ENCODE measurements around the gene ANO1. TPM values are rescaled to one million over a fixed set of nuclear protein-coding genes. Genes with fewer than 3 reads are reported as not detected.
A peak's percentile ranks its signal among the peaks of the same experiment; 100 is the strongest.

The ANO1 gene
- total RNA-seq, 6 experiments from 2014 or later, result 32.1 to 292 (median 78.0) TPM

DNA sequence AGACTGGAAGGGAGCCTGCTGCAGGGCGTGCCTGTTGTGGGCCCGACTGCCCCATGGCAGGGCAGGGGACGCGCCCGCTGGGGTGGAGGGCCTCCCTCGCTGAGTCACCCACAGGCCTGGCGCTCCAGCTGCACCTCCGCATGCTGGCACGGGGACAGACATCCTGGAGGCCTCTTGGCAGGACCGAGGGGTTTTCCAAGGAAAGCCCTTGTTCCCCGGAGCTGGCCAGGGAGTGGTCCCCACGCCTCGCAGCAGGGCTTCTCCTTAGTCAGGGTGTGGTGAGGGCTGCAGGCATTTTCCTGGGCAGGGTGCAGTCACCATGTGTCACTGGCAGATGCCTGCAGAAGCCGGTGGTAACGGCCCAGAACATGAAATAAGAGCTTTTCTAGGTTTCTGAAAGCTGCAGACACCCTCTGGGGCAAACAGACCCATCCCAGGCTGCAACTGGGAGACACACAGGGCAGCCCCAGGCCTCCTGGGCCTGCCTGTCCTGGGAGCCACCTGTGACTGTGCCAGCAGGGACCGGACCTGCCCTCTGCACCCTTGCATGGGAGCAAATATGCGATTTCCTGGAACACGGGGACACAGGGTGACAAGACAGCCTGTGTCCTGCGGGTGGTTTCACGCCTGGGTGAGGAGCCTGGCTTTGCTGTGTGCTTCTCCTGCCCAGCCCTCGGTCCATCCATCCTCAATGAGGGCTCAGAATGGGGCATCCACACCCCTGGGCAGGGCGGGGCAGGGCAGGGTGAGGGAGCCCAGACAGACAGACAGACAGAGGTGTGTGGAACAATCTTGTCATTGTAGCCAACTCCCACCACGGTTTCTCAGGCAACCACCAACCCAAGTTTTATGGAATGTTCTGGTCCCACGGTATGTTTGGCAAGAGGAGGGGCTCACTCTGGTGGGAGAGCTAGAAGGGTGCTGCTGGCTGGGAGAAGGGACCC lies 81.8 kb downstream of the ANO1 start:
- DNase-seq (peak; percentile 70 to 81 (median 79)), ATAC-seq (peak; percentile 80 to 95 (median 94))
- WGBS (ENCODE audit: insufficient coverage, low coverage, low lambda C conversion rate, missing lambda C conversion rate), result no CpG with 5 or more reads among the region's 24 CpGs
- Histone ChIP-seq H3K27ac (no peak overlapping the region), H3K4me3 (no peak overlapping the region), H3K36me3 (peaks cover 0 to 57% (median 0%) of the 10 kb centered on the region in 4 donors), H3K27me3 (no peaks in the 10 kb centered on the region), H3K9me3 (no peaks in the 10 kb centered on the region), H3K4me1 (peaks cover 0 to 14% (median 8%) of the 10 kb centered on the region in 4 donors)
- no peak for TF ChIP-seq POLR2A (IDR thresholded peaks at IDR 0.05)
- TF ChIP-seq, protein P1, sequence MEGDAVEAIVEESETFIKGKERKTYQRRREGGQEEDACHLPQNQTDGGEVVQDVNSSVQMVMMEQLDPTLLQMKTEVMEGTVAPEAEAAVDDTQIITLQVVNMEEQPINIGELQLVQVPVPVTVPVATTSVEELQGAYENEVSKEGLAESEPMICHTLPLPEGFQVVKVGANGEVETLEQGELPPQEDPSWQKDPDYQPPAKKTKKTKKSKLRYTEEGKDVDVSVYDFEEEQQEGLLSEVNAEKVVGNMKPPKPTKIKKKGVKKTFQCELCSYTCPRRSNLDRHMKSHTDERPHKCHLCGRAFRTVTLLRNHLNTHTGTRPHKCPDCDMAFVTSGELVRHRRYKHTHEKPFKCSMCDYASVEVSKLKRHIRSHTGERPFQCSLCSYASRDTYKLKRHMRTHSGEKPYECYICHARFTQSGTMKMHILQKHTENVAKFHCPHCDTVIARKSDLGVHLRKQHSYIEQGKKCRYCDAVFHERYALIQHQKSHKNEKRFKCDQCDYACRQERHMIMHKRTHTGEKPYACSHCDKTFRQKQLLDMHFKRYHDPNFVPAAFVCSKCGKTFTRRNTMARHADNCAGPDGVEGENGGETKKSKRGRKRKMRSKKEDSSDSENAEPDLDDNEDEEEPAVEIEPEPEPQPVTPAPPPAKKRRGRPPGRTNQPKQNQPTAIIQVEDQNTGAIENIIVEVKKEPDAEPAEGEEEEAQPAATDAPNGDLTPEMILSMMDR (IDR thresholded peaks at IDR 0.05), result no peak
- intact Hi-C loops (cut with DNase I), result no loop called here

DNA sequence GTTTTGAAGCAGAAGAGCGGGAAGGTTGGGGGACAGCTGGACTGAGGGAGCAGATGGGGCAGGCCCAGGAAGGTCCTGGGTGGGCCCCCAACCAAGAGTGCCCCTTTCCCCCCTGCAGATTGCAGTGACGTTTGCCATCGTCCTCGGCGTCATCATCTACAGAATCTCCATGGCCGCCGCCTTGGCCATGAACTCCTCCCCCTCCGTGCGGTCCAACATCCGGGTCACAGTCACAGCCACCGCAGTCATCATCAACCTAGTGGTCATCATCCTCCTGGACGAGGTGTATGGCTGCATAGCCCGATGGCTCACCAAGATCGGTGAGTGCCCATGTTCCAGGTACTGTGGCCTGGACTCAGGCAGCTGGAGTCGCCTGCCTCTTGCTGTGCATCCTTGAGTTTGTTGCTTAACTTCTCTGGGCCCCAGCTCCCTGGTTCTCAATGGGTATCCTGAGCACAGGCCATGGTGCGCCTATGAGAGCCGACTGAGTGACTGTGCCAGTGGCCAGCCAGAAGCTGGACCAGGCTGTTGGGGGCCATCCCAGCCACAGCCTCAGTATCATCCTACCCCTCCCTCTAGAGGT lies 83.0 kb downstream of the ANO1 start:
- no peaks in the 10 kb centered on the region for H3K9me3 ChIP-seq
- TF ChIP-seq, protein P1 (IDR thresholded peaks at IDR 0.05), result no peak
- no peak for TF ChIP-seq POLR2A (IDR thresholded peaks at IDR 0.05)
- intact Hi-C loops (cut with DNase I), result no loop called here
- WGBS (ENCODE audit: insufficient coverage, low coverage, low lambda C conversion rate, missing lambda C conversion rate), result 89% methylated on average over 5 of the region's 17 CpGs
- no peak for ATAC-seq
- H3K27me3 ChIP-seq, result no peaks in the 10 kb centered on the region
- DNase-seq, result no peak
- no peak overlapping the region for H3K27ac ChIP-seq
- H3K4me1 ChIP-seq, result peaks cover 0 to 14% (median 8%) of the 10 kb centered on the region in 4 donors
- H3K4me3 ChIP-seq, result no peak overlapping the region
- peaks cover 0 to 59% (median 0%) of the 10 kb centered on the region in 4 donors for H3K36me3 ChIP-seq

DNA sequence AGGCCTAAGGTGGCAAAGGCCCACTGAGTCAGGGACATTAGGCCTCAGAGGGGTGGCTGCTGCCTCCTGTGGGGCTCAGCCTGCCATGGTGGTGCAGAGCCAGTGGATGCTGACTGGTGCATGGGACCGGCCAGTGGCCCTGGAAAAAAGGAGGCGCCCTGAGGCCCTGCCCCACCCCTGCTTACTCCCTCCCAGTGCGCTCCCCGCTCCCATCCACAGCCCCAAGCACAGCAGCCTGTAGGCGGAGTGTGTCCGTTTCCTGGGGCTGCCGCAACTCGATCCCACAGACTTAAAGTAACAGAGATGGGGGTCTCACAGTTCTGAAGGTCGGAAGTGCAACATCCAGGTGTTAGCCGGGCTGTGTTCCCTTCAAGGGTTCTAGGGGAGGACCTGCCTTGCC lies 86.6 kb downstream of the ANO1 start:
- H3K27me3 ChIP-seq, result no peaks in the 10 kb centered on the region
- DNase-seq (no peak), ATAC-seq (no peak)
- H3K36me3 ChIP-seq, result peaks cover 0 to 77% (median 12%) of the 10 kb centered on the region in 4 donors
- TF ChIP-seq, protein P1 (IDR thresholded peaks at IDR 0.05), result no peak
- no peak for TF ChIP-seq POLR2A (IDR thresholded peaks at IDR 0.05)
- H3K27ac ChIP-seq, result no peak overlapping the region
- H3K4me3 ChIP-seq, result no peak overlapping the region
- intact Hi-C loops (cut with DNase I), result no loop called here
- no peaks in the 10 kb centered on the region for H3K9me3 ChIP-seq
- peaks cover 0 to 8% (median 5%) of the 10 kb centered on the region in 4 donors for H3K4me1 ChIP-seq
- no CpG with 5 or more reads among the region's 10 CpGs for WGBS (ENCODE audit: insufficient coverage, low coverage, low lambda C conversion rate, missing lambda C conversion rate)

DNA sequence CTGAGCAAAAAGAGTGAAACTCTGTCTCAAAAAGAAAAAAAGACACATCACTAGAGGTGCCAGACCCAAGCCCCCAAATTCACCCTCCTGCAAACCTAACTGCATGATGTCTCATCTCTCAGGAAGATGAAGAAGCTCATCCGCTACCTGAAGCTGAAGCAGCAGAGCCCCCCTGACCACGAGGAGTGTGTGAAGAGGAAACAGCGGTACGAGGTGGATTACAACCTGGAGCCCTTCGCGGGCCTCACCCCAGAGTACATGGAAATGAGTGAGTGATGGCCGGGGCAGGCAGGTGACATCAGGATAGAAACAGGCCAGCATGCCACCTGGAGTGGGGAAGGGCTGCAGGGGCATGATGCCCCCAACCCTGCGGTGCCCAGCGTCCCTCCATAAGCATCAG lies 89.0 kb downstream of the ANO1 start:
- ATAC-seq (no peak), DNase-seq (no peak)
- WGBS (ENCODE audit: insufficient coverage, low coverage, low lambda C conversion rate, missing lambda C conversion rate), result 67% methylated on average over 1 of the region's 9 CpGs
- intact Hi-C loops (cut with DNase I), result no loop called here
- peaks cover 0 to 90% (median 20%) of the 10 kb centered on the region in 4 donors for H3K36me3 ChIP-seq
- no peak overlapping the region for H3K27ac ChIP-seq
- H3K4me1 ChIP-seq, result no peaks in the 10 kb centered on the region
- no peak overlapping the region for H3K4me3 ChIP-seq
- H3K27me3 ChIP-seq, result no peaks in the 10 kb centered on the region
- TF ChIP-seq, protein P1 (IDR thresholded peaks at IDR 0.05), result no peak
- no peak for TF ChIP-seq POLR2A (IDR thresholded peaks at IDR 0.05)
- no peaks in the 10 kb centered on the region for H3K9me3 ChIP-seq
